K562 (cell line): ENCODE data around the gene SCAMP5. TPM values are rescaled to one million over a fixed set of nuclear protein-coding genes. Genes with fewer than 3 reads are reported as not detected.

ENCODE experiments used
- ATF2 ChIP-seq: sonication (generic); formaldehyde crosslinking; IDR thresholded peaks from 2 replicates; pipeline ENCODE4 v1.8.1; 2022; ENCODE audit warnings: missing genetic modification reagents
- BDP1 ChIP-seq: IDR thresholded peaks from 3 replicates; pipeline ENCODE4 v1.6.1; 2011; ENCODE audit not compliant: insufficient read length, insufficient read depth
- CBFB ChIP-seq: sonication (generic); formaldehyde crosslinking; IDR thresholded peaks from 2 replicates; pipeline ENCODE4 v1.4.0; 2020; ENCODE audit warnings: mild to moderate bottlenecking, missing genetic modification reagents
- E2F8 ChIP-seq: fragments of 450-650 bp; IDR thresholded peaks from 2 replicates; pipeline ENCODE4 v1.7.1; 2018; ENCODE audit warnings: mild to moderate bottlenecking, low read depth; ENCODE audit not compliant: partially characterized antibody
- FOSL1 ChIP-seq: fragments of 200-800 bp; sonication (Bioruptor generic); conservative IDR thresholded peaks from 2 replicates; pipeline ENCODE4 v1.6.1; 2016; ENCODE audit warnings: missing genetic modification characterization, missing compliant biosample characterization
- MAX ChIP-seq: sonication (generic); formaldehyde crosslinking; IDR thresholded peaks from 2 replicates; pipeline ENCODE4 v1.9.0; 2022; ENCODE audit warnings: mild to moderate bottlenecking, missing genetic modification reagents
- SRSF1 ChIP-seq: fragments of 200-400 bp; formaldehyde crosslinking; IDR thresholded peaks from 2 replicates; pipeline ENCODE4 v1.6.1; 2017; ENCODE audit warnings: mild to moderate bottlenecking, low read depth, low read length, moderate library complexity
- TEAD2 ChIP-seq: fragments of 450-650 bp; IDR thresholded peaks from 2 replicates; pipeline ENCODE4 v1.6.1; 2016; ENCODE audit warnings: missing genetic modification characterization, control low read depth, missing compliant biosample characterization
- TFAM ChIP-seq: fragments of 250-450 bp; sonication (Bioruptor Pico); conservative IDR thresholded peaks from 2 replicates; pipeline ENCODE4 v1.5.0; 2021; ENCODE audit warnings: mild to moderate bottlenecking, moderate library complexity
- ZNF184 ChIP-seq: sonication (generic); formaldehyde crosslinking; IDR thresholded peaks from 2 replicates; pipeline ENCODE4 v1.5.0; 2020; ENCODE audit warnings: missing genetic modification reagents
- ZNF282 ChIP-seq: sonication (generic); formaldehyde crosslinking; IDR thresholded peaks from 2 replicates; pipeline ENCODE4 v1.8.1; 2023; ENCODE audit warnings: missing genetic modification reagents
- ZNF695 ChIP-seq: fragments of 450-650 bp; formaldehyde crosslinking; IDR thresholded peaks from 2 replicates; pipeline ENCODE4 v1.4.0; 2020; ENCODE audit warnings: mild to moderate bottlenecking, moderate library complexity
- polyA plus RNA-seq, 8 experiments: library from polyadenylated mRNA; depleted of rRNA in 4 of 8; stranded (reverse) in 5 of 8; unstranded in 3 of 8; fragments of >200 nt; fragmentation: Nextera tagmentation in 2 of 8; fragmentation: Illumina TruSeq in 1 of 8; extraction: Ambion mirVana in 2 of 8; extraction: Trizol in 1 of 8; gene quantifications; 2 replicates each; pipeline versions ENCODE4 v1.2.1 to v1.2.3, GENCODE V29; 2011 to 2014; ENCODE audit warnings: inconsistent platforms in 1 of 8, missing spikeins in 1 of 8
- total RNA-seq, 7 experiments: library from RNA; depleted of rRNA in 6 of 7; stranded (reverse); fragments of >200 nt in 6 of 7; fragmentation: Illumina TruSeq in 2 of 7; extraction: Trizol in 2 of 7; gene quantifications; 2 replicates each; pipeline versions ENCODE4 v1.2.1 to v1.2.3, GENCODE V29; 2011 to 2021; ENCODE audit warnings: low replicate concordance in 1 of 7
- TF ChIP-seq, protein P1 (sequence below): fragments of 450-650 bp; IDR thresholded peaks from 2 replicates; pipeline ENCODE4 v1.6.1; 2016; ENCODE audit warnings: borderline replicate concordance
- TF ChIP-seq, protein P2 (sequence below): sonication (generic); formaldehyde crosslinking; IDR thresholded peaks from 2 replicates; pipeline ENCODE4 v1.8.0; 2023; ENCODE audit warnings: missing genetic modification reagents, mild to moderate bottlenecking, borderline replicate concordance

SCAMP5 gene
- total and polyA plus RNA-seq, 9 of the 15 experiments (the other 6 are each of a cell fraction or from before 2014, with no cell fraction given), result 0.09 to 0.29 (median 0.19) TPM; not detected in 5

DNA sequence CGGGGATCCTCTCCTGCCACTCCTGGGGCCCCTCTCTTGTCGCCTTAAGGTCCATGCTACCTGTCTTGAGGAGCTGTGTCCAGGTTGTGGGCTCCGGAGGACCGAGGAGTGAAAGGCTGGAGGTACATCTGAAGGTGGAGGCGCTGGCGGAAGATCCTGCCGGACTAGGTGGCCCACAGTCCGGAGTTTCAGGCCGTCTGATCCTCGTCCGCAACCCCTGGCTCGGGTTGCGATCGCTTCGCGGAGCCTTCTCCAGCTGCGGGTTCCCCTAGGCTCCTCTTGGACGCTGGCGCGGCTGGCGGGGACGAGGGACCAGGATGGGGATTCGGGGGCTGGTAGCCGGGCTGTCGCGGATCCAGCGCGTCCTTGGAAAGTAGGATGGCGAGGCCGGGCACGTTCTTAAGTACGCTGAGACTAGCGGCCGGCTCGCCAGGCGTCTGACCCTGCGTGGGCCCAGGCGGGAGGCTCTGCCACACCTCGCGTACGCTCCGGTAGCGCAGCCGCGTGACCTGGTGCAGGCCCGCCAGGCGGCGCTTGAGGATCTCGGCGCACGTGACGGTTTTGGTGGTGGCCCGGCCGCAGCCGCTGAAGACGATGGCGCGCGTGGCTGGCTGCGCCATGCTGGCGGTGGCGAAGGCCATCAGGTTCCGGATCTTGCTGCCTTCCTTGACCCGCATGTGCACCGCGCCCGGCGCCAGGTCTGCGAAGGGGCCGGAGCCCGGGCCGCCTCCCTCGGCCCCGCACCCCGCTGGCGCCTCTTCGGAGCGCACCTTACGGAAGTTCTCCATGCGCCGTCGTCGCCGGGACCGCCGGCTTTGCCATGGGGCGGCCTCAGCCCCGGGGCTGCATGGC is 39.3 kb upstream of the SCAMP5 start (continued):
- TF ChIP-seq, protein P1, sequence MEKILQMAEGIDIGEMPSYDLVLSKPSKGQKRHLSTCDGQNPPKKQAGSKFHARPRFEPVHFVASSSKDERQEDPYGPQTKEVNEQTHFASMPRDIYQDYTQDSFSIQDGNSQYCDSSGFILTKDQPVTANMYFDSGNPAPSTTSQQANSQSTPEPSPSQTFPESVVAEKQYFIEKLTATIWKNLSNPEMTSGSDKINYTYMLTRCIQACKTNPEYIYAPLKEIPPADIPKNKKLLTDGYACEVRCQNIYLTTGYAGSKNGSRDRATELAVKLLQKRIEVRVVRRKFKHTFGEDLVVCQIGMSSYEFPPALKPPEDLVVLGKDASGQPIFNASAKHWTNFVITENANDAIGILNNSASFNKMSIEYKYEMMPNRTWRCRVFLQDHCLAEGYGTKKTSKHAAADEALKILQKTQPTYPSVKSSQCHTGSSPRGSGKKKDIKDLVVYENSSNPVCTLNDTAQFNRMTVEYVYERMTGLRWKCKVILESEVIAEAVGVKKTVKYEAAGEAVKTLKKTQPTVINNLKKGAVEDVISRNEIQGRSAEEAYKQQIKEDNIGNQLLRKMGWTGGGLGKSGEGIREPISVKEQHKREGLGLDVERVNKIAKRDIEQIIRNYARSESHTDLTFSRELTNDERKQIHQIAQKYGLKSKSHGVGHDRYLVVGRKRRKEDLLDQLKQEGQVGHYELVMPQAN, result peak; percentile 37; the same call in 1 of the 2 replicates
- TF ChIP-seq ZNF184, result no peak
- TF ChIP-seq TEAD2 (tag), result no peak
- TF ChIP-seq MAX (CRISPR knock-in tag), result peak; percentile 100
- TF ChIP-seq, protein P2, sequence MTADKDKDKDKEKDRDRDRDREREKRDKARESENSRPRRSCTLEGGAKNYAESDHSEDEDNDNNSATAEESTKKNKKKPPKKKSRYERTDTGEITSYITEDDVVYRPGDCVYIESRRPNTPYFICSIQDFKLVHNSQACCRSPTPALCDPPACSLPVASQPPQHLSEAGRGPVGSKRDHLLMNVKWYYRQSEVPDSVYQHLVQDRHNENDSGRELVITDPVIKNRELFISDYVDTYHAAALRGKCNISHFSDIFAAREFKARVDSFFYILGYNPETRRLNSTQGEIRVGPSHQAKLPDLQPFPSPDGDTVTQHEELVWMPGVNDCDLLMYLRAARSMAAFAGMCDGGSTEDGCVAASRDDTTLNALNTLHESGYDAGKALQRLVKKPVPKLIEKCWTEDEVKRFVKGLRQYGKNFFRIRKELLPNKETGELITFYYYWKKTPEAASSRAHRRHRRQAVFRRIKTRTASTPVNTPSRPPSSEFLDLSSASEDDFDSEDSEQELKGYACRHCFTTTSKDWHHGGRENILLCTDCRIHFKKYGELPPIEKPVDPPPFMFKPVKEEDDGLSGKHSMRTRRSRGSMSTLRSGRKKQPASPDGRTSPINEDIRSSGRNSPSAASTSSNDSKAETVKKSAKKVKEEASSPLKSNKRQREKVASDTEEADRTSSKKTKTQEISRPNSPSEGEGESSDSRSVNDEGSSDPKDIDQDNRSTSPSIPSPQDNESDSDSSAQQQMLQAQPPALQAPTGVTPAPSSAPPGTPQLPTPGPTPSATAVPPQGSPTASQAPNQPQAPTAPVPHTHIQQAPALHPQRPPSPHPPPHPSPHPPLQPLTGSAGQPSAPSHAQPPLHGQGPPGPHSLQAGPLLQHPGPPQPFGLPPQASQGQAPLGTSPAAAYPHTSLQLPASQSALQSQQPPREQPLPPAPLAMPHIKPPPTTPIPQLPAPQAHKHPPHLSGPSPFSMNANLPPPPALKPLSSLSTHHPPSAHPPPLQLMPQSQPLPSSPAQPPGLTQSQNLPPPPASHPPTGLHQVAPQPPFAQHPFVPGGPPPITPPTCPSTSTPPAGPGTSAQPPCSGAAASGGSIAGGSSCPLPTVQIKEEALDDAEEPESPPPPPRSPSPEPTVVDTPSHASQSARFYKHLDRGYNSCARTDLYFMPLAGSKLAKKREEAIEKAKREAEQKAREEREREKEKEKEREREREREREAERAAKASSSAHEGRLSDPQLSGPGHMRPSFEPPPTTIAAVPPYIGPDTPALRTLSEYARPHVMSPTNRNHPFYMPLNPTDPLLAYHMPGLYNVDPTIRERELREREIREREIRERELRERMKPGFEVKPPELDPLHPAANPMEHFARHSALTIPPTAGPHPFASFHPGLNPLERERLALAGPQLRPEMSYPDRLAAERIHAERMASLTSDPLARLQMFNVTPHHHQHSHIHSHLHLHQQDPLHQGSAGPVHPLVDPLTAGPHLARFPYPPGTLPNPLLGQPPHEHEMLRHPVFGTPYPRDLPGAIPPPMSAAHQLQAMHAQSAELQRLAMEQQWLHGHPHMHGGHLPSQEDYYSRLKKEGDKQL, result peak; percentile 97
- peak; percentile 95; the same call in 1 of the 2 replicates for TF ChIP-seq ATF2
- TF ChIP-seq ZNF282 (CRISPR knock-in tag), result peak; percentile 100
- no peak for TF ChIP-seq SRSF1
- no peak for TF ChIP-seq E2F8
- peak; percentile 99 for TF ChIP-seq CBFB (CRISPR knock-in tag)
- TF ChIP-seq FOSL1, result no peak; the same call in 1 of the 2 replicates
- no peak for TF ChIP-seq TFAM
- no peak for TF ChIP-seq ZNF695 (CRISPR knock-in tag)
- no peak for TF ChIP-seq BDP1
